SK-N-SH (cell line): ENCODE data around the gene ACOT7. TPM values are rescaled to one million over a fixed set of nuclear protein-coding genes. Genes with fewer than 3 reads are reported as not detected.
A peak's percentile ranks its signal among the peaks of the same experiment; 100 is the strongest.

ENCODE experiments used
- CTCF ChIA-PET: fragments of 300-600, 350-600 bp; formaldehyde crosslinking; extraction: SDS; loops from one replicate; lab custom pipeline; 2021; lab: Yijun Ruan, JAX
- POLR2A ChIA-PET: fragments of 350-600 bp; sonication (Branson Sonifier 250); formaldehyde crosslinking; extraction: SDS; loops from one replicate; lab custom pipeline; 2020; ENCODE audit warnings: antibody characterized with exemption, inconsistent platforms; lab: Yijun Ruan, JAX
- DNase-seq: peaks from one replicate; pipeline ENCODE4 v3.0.0; 2012
- H2AFZ ChIP-seq: fragments of 200-600 bp; sonication (generic); 2 replicates; pipeline ENCODE4 v1.8.1; 2016; ENCODE audit warnings: antibody characterized with exemption, mild to moderate bottlenecking, low read depth
- H3F3A ChIP-seq: fragments of 200-600 bp; sonication (generic); replicated peaks from 2 replicates; pipeline ENCODE3; 2016; ENCODE audit warnings: antibody characterized with exemption, mild to moderate bottlenecking; ENCODE audit not compliant: insufficient read depth
- H3K27ac ChIP-seq, 2 experiments: fragments of 200-500 bp in 1 of 2; fragments of 200-600 bp in 1 of 2; sonication (Bioruptor generic) in 1 of 2; sonication (generic), shearing (Covaris generic) in 1 of 2; 2 replicates each; pipeline versions ENCODE4 v1.5.1 to v1.6.1; 2014 to 2016; ENCODE audit warnings: low read depth in 2 of 2, inconsistent platforms in 1 of 2, low read length in 1 of 2, mild to moderate bottlenecking in 1 of 2, mixed read lengths in 1 of 2
- H3K27me3 ChIP-seq: fragments of 200-600 bp; sonication (generic), shearing (Covaris generic); 2 replicates; pipeline ENCODE4 v1.6.1; 2016; ENCODE audit warnings: mixed run types; ENCODE audit not compliant: insufficient read depth
- H3K36me3 ChIP-seq, 2 experiments: fragments of 200-500 bp in 1 of 2; fragments of 200-600 bp in 1 of 2; sonication (Bioruptor generic) in 1 of 2; sonication (generic) in 1 of 2; replicated peaks in 1 of 2; 2 replicates each; pipeline versions ENCODE3 to v1.5.1; 2014 to 2016; ENCODE audit warnings: low read length in 1 of 2, mild to moderate bottlenecking in 1 of 2; ENCODE audit not compliant: insufficient read depth in 2 of 2, control insufficient read depth in 1 of 2
- H3K4me1 ChIP-seq, 2 experiments: fragments of 200-500 bp in 1 of 2; fragments of 200-600 bp in 1 of 2; sonication (Bioruptor generic) in 1 of 2; sonication (generic), shearing (Covaris generic) in 1 of 2; 2 replicates each; pipeline versions ENCODE4 v1.5.1 to v1.6.1; 2014 to 2016; ENCODE audit warnings: low read depth in 1 of 2, low read length in 1 of 2, mixed run types in 1 of 2; ENCODE audit not compliant: insufficient read depth in 2 of 2, control insufficient read depth in 1 of 2
- H3K4me2 ChIP-seq: fragments of 200-600 bp; sonication (generic), shearing (Covaris generic); 2 replicates; pipeline ENCODE4 v1.6.1; 2017; ENCODE audit warnings: mixed run types
- H3K4me3 ChIP-seq, 2 experiments: fragments of 200-500 bp in 1 of 2; fragments of 200-600 bp in 1 of 2; sonication (Bioruptor generic) in 1 of 2; sonication (generic), shearing (Covaris generic) in 1 of 2; 2 replicates each; pipeline versions ENCODE4 v1.5.1 to v1.8.1; 2014 to 2016; ENCODE audit warnings: low read depth in 2 of 2, inconsistent platforms in 1 of 2, low read length in 1 of 2, mild to moderate bottlenecking in 1 of 2, mixed read lengths in 1 of 2, moderate library complexity in 1 of 2
- H3K79me2 ChIP-seq: fragments of 200-600 bp; sonication (generic); 2 replicates; pipeline ENCODE4 v1.8.1; 2017; ENCODE audit warnings: mild to moderate bottlenecking; ENCODE audit not compliant: insufficient read depth
- H3K9ac ChIP-seq: fragments of 200-600 bp; sonication (generic); 2 replicates; pipeline ENCODE4 v1.6.1; 2017; ENCODE audit warnings: mixed run types
- H3K9me2 ChIP-seq: fragments of 200-600 bp; sonication (generic); 2 replicates; pipeline ENCODE4 v1.6.1; 2017; ENCODE audit warnings: mixed run types
- H3K9me3 ChIP-seq: fragments of 200-600 bp; sonication (generic); 2 replicates; pipeline ENCODE4 v1.6.1; 2017; ENCODE audit warnings: mixed run types, mild to moderate bottlenecking, moderate library complexity
- H4K20me1 ChIP-seq: fragments of 200-600 bp; sonication (generic); 2 replicates; pipeline ENCODE4 v1.6.1; 2017; ENCODE audit warnings: mild to moderate bottlenecking, mixed run types; ENCODE audit not compliant: insufficient read depth
- CHD2 ChIP-seq: fragments of 150-350 bp; IDR thresholded peaks from 2 replicates; pipeline ENCODE4 v1.6.1; 2018; ENCODE audit warnings: low read length; ENCODE audit not compliant: partially characterized antibody
- EP300 ChIP-seq, 2 experiments: IDR thresholded peaks; 2 replicates each; pipeline versions ENCODE4 v1.4.0 to v1.6.1; 2012; ENCODE audit warnings: borderline replicate concordance in 1 of 2, low read depth in 1 of 2, low read length in 1 of 2
- EZH2phosphoT487 ChIP-seq: fragments of 200-600 bp; sonication (generic); IDR thresholded peaks from 2 replicates; pipeline ENCODE4 v1.6.1; 2017; ENCODE audit warnings: low read depth, mixed run types, mild to moderate bottlenecking, antibody characterized with exemption, moderate library complexity, borderline replicate concordance
- FOXJ3 ChIP-seq: sonication (generic); formaldehyde crosslinking; IDR thresholded peaks from 2 replicates; pipeline ENCODE4 v1.5.1; 2020; ENCODE audit warnings: mild to moderate bottlenecking, missing genetic modification reagents
- FOXM1 ChIP-seq: IDR thresholded peaks from 2 replicates; pipeline ENCODE4 v1.4.0; 2012; ENCODE audit warnings: low read depth, mild to moderate bottlenecking
- GABPA ChIP-seq: IDR thresholded peaks from 2 replicates; pipeline ENCODE4 v1.4.0; 2012; ENCODE audit warnings: low read depth, mild to moderate bottlenecking
- MEF2A ChIP-seq: IDR thresholded peaks from 2 replicates; pipeline ENCODE4 v1.4.0; 2012; ENCODE audit warnings: low read depth, borderline replicate concordance
- MXI1 ChIP-seq: IDR thresholded peaks from 2 replicates; pipeline ENCODE4 v1.6.1; 2012; ENCODE audit warnings: mild to moderate bottlenecking, low read depth, low read length, improper control_type of control experiment
- POLR2AphosphoS5 ChIP-seq: IDR thresholded peaks from 2 replicates; pipeline ENCODE4 v1.6.1; 2012; ENCODE audit warnings: low read depth, low read length
- RXRA ChIP-seq: IDR thresholded peaks from 2 replicates; pipeline ENCODE4 v1.4.0; 2012; ENCODE audit warnings: low read depth, mild to moderate bottlenecking, borderline replicate concordance
- SIN3A ChIP-seq: IDR thresholded peaks from 2 replicates; pipeline ENCODE4 v1.6.1; 2012; ENCODE audit warnings: low read depth, mild to moderate bottlenecking, low read length, moderate library complexity, borderline replicate concordance
- TAF1 ChIP-seq: IDR thresholded peaks from 2 replicates; pipeline ENCODE4 v1.6.1; 2012; ENCODE audit warnings: low read depth, mild to moderate bottlenecking, low read length, moderate library complexity, borderline replicate concordance
- TCF12 ChIP-seq: IDR thresholded peaks from 2 replicates; pipeline ENCODE4 v1.4.0; 2012
- WGBS: methylation state at CpG from one replicate; pipeline ENCODE4 v1.1.6; 2017; ENCODE audit warnings: low lambda C conversion rate; 5-methylcytosine and 5-hydroxymethylcytosine counted together
- polyA plus RNA-seq, 3 experiments: library from polyadenylated mRNA; depleted of rRNA; stranded (reverse); fragments of >200 nt; gene quantifications; 2 replicates each; pipeline ENCODE4 v1.2.3, GENCODE V29; 2012
- TF ChIP-seq, protein P1 (sequence below): IDR thresholded peaks from 2 replicates; pipeline ENCODE4 v1.4.0; 2012; ENCODE audit warnings: low read depth, borderline replicate concordance
- TF ChIP-seq, protein P2 (sequence below): IDR thresholded peaks from 2 replicates; pipeline ENCODE4 v1.6.1; 2012; ENCODE audit warnings: mild to moderate bottlenecking, low read depth, low read length, moderate library complexity
- TF ChIP-seq, protein P3 (sequence below): fragments of 150-350 bp; IDR thresholded peaks from 2 replicates; pipeline ENCODE4 v1.6.1; 2016; ENCODE audit warnings: mild to moderate bottlenecking, low read depth, low read length
- TF ChIP-seq, protein P4 (sequence below): IDR thresholded peaks from 2 replicates; pipeline ENCODE4; 2012

Gene ACOT7
- polyA plus RNA-seq, 1 of the 3 experiments (the other 2 are of a cell fraction) = 289 TPM

DNA sequence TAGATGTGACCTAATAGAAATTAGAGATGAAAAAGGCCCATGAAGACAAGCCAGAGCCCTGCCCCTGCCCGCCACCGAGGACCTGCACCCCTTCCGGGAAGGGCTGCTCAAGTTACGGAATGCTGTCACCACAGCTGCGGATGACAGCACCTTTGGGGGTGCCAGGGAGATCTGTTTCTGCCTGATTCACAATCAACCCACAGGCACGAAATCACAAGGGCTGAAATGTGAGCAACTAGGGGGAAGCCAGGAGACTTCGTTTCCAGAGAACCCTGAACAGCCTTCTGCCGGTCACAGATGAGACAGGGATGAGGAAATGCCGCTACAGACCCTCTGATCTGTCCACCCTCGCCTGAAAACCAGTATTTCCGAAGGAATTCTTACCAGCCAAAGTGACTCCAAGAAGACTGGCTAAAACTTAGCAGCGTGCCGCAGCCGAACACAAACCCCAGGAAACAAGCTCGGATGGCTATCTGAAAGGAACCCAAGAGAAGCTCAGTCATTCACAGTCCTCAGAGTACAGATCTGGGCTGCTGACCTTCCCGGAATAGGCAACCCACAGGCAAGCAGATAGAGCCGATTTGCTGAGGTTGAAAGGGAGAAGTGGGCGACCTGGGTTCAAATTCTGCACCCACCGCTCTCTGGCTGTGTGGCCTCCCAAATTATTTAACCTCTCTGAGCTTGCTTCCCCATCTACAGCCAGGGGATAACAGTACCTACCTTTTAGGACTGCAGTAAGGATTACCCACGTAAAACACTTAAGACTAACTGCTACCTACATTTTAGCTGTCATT is 158.9 kb downstream of the ACOT7 start:
- H3K4me2 ChIP-seq = peak overlapping the region; percentile 79
- no peak overlapping the region for H3K27ac ChIP-seq
- H3K79me2 ChIP-seq = peaks cover 34% of the 10 kb centered on the region
- no peaks in the 10 kb centered on the region for H4K20me1 ChIP-seq
- POLR2A ChIA-PET = interaction anchor here (0.6 to 1.5 kb wide), 4 partner anchors 10 to 177 kb away, joined by 3 to 6 read pairs (median 4); no protein-coding TSS in a partner anchor
- H3K36me3 ChIP-seq = peaks cover 6 to 13% of the 10 kb centered on the region in 2 experiments
- no peaks in the 10 kb centered on the region for H3K9me3 ChIP-seq
- H2AFZ ChIP-seq = no peak overlapping the region
- DNase-seq = no peak
- TF ChIP-seq RXRA (no peak), MXI1 (no peak), MEF2A (no peak), TCF12 (no peak), GABPA (no peak), FOXM1 (no peak), SIN3A (no peak), FOXJ3 (CRISPR knock-in tag) (no peak)
- TF ChIP-seq, protein P1, sequence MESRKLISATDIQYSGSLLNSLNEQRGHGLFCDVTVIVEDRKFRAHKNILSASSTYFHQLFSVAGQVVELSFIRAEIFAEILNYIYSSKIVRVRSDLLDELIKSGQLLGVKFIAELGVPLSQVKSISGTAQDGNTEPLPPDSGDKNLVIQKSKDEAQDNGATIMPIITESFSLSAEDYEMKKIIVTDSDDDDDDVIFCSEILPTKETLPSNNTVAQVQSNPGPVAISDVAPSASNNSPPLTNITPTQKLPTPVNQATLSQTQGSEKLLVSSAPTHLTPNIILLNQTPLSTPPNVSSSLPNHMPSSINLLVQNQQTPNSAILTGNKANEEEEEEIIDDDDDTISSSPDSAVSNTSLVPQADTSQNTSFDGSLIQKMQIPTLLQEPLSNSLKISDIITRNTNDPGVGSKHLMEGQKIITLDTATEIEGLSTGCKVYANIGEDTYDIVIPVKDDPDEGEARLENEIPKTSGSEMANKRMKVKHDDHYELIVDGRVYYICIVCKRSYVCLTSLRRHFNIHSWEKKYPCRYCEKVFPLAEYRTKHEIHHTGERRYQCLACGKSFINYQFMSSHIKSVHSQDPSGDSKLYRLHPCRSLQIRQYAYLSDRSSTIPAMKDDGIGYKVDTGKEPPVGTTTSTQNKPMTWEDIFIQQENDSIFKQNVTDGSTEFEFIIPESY = no peak
- peak overlapping the region; percentile 66 to 79 for H3K4me3 ChIP-seq
- CTCF ChIA-PET = interaction anchor here (0.9 to 5.5 kb wide), 9 partner anchors 12 to 256 kb away, joined by 3 to 45 read pairs (median 3); partner anchors contain the start of gene PLEKHG5
- H3K27me3 ChIP-seq = no peaks in the 10 kb centered on the region
- peaks cover 0 to 9% of the 10 kb centered on the region in 2 experiments; a peak in 1 of 4 replicates for H3K4me1 ChIP-seq
- H3F3A ChIP-seq = no peaks in the 10 kb centered on the region
- H3K9me2 ChIP-seq = no peaks in the 10 kb centered on the region
- WGBS = 21% methylated on average over 10 of the region's 20 CpGs
- H3K9ac ChIP-seq = peak overlapping the region; percentile 77

DNA sequence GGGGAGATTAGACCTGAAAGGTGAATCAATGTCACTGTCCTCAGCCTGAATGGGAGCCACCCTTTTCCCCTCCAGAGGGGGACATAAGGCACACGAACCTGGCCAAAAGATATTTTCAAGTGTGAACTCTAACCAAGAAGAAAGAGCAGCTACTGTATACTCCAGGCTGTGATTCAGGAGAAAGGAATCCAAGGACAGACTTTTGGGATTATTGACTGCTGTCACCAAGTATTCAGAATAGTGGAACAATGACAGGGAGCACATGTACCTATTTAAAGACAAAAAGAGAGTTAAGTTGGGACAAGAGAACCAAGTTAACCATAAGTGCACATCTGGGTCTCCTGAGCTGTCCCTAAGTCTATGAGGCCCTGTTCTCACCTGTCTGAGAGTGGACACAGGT is 160.2 kb downstream of the ACOT7 start:
- Histone ChIP-seq H3K4me1 (peaks cover 0 to 9% of the 10 kb centered on the region in 2 experiments; a peak in 1 of 4 replicates), H3F3A (no peaks in the 10 kb centered on the region), H3K9me3 (no peaks in the 10 kb centered on the region), H3K9me2 (no peaks in the 10 kb centered on the region), H3K79me2 (peaks cover 34% of the 10 kb centered on the region), H3K27ac (no peak overlapping the region), H3K36me3 (peaks cover 8 to 13% of the 10 kb centered on the region in 2 experiments), H3K4me3 (no peak overlapping the region), H3K27me3 (no peaks in the 10 kb centered on the region), H3K9ac (no peak overlapping the region), H4K20me1 (no peaks in the 10 kb centered on the region), H2AFZ (no peak overlapping the region), H3K4me2 (no peak overlapping the region)
- ChIA-PET CTCF (interaction anchor here (1.2 to 2.2 kb wide), 3 partner anchors 13 to 172 kb away, joined by 4 to 8 read pairs (median 4); no protein-coding TSS in a partner anchor), POLR2A (no interaction called here)
- DNase-seq = no peak
- 43% methylated on average over 1 of the region's 1 CpG for WGBS
- no peak for TF ChIP-seq RXRA
- no peak for TF ChIP-seq SIN3A
- TF ChIP-seq EZH2phosphoT487 = no peak
- no peak for TF ChIP-seq FOXJ3 (CRISPR knock-in tag)
- TF ChIP-seq EP300 (IDR thresholded peaks at IDR 0.05; ENCODE audit: borderline replicate concordance in 1 of 2, low read depth in 1 of 2, low read length in 1 of 2) = no peak
- no peak for TF ChIP-seq POLR2AphosphoS5
- no peak for TF ChIP-seq CHD2
- TF ChIP-seq TAF1 = no peak
- TF ChIP-seq, protein P2, sequence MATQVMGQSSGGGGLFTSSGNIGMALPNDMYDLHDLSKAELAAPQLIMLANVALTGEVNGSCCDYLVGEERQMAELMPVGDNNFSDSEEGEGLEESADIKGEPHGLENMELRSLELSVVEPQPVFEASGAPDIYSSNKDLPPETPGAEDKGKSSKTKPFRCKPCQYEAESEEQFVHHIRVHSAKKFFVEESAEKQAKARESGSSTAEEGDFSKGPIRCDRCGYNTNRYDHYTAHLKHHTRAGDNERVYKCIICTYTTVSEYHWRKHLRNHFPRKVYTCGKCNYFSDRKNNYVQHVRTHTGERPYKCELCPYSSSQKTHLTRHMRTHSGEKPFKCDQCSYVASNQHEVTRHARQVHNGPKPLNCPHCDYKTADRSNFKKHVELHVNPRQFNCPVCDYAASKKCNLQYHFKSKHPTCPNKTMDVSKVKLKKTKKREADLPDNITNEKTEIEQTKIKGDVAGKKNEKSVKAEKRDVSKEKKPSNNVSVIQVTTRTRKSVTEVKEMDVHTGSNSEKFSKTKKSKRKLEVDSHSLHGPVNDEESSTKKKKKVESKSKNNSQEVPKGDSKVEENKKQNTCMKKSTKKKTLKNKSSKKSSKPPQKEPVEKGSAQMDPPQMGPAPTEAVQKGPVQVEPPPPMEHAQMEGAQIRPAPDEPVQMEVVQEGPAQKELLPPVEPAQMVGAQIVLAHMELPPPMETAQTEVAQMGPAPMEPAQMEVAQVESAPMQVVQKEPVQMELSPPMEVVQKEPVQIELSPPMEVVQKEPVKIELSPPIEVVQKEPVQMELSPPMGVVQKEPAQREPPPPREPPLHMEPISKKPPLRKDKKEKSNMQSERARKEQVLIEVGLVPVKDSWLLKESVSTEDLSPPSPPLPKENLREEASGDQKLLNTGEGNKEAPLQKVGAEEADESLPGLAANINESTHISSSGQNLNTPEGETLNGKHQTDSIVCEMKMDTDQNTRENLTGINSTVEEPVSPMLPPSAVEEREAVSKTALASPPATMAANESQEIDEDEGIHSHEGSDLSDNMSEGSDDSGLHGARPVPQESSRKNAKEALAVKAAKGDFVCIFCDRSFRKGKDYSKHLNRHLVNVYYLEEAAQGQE = no peak
- TF ChIP-seq, protein P3, sequence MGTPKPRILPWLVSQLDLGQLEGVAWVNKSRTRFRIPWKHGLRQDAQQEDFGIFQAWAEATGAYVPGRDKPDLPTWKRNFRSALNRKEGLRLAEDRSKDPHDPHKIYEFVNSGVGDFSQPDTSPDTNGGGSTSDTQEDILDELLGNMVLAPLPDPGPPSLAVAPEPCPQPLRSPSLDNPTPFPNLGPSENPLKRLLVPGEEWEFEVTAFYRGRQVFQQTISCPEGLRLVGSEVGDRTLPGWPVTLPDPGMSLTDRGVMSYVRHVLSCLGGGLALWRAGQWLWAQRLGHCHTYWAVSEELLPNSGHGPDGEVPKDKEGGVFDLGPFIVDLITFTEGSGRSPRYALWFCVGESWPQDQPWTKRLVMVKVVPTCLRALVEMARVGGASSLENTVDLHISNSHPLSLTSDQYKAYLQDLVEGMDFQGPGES = no peak
- TF ChIP-seq, protein P4, sequence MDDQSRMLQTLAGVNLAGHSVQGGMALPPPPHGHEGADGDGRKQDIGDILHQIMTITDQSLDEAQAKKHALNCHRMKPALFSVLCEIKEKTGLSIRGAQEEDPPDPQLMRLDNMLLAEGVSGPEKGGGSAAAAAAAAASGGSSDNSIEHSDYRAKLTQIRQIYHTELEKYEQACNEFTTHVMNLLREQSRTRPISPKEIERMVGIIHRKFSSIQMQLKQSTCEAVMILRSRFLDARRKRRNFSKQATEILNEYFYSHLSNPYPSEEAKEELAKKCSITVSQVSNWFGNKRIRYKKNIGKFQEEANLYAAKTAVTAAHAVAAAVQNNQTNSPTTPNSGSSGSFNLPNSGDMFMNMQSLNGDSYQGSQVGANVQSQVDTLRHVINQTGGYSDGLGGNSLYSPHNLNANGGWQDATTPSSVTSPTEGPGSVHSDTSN = no peak
